GM04504 (cell line): Measurements from ENCODE around the gene SH3PXD2B.
"Not testable (repeated sequence)": the region's sequence is repeated elsewhere in the genome, so short reads cannot be mapped to it uniquely, and the experiment has no call there.

Source experiments
- DNase-seq: peaks from one replicate; pipeline ENCODE4 v3.0.0-alpha.2; 2012; ENCODE audit warnings: low read depth

The SH3PXD2B gene

DNA sequence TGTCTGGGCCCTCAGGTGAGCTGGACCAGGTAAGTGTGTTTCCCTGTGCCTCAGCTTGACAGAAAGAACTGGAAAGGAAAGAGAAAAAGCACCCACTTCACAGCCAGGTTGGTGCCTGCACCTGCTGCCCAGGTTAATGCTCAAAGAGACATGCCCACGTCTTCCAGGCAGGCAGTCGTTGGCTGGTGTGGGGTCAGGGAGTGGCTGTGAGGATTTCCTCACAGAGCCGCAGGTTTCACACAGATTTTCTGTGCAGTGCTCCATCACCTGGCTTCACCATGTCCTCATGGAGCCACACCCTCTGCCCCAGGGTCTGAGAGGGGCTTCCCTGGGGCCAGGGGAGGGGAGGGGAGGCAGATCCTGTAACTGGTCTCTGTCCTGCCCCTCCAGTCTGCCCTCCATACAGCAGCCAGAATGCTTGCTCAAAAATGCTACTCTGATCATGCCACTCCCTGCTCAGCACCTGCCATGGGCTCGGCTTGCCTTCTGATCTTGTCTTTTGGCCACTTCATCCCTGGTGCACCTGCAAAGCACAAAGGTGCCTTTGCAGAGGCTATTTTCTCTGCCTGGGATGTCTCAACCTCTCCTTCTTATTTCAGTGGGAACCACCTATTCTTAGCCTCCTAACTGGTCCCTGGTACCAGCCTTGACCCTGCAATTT, 88.2 kb downstream of the SH3PXD2B start:
- no peak for DNase-seq

DNA sequence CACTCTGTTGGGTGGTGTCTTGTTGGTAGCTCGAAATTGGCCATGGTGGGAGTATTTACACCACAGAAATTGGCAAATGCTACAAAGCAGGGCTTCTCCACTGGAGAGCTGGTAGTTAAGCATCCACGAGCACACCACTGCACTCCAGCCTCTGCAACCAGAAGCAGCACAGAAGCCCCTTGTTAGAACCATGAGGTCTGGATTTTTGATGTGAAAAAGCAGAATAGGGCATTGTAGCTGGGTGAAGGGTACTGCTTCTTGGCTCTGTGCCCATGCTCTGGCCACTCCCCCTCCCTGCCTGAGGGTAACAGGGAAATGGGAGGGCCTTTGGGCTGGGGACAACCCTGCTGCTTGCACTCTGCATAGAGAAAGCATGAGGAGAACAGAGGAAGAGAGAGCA, 89.6 kb downstream of the SH3PXD2B start:
- no peak for DNase-seq

DNA sequence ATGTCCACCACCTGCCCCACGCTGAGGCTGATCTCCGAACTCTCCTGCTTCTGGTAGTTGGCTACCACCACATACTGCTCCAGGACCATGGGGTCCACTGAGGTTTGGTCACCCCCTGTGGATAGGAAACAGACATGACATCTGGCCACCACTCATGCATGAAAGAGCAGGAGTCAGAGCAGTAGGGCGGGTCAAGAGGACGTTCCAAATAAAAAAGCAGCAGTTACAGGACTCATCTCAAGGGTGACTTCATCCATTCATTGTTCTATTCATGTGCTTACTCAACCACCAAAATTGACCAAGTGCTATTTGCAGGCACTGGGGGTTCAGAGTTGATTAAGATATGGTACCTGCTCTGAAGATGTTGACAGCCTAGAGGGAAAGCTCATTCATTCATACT, 91.6 kb downstream of the SH3PXD2B start:
- no peak for DNase-seq

DNA sequence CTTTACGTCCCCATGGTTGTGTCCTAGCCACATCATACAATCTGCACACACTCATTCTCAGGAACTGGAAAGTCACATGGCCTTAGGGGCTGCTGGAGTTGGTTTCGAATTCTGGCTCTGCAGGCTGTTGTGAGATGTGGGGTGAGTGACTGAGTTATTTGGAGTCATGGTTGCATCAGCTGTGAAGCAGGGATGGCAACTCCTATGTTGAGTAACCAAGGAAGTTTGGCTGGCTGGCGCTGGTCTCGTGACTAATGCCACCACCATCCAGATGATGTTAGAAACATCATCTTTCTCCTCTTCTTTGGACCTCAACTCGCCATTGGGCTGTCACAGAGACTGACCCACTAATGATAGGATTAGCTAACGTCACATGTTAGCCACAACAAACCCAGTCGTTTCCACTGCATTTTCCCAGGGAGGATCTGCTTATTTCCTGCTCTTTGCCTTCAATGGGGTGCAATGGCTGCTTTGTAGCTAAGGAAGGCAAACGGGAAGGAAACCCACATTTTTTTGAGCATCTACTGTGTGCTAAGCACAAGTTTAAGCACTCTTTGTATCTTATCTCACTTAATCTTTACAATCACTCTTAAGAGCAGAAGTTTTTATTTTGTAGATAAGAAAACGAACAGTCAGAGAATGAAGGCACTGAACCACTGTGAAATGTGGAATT, 92.6 kb downstream of the SH3PXD2B start:
- DNase-seq, result peak; percentile 99

DNA sequence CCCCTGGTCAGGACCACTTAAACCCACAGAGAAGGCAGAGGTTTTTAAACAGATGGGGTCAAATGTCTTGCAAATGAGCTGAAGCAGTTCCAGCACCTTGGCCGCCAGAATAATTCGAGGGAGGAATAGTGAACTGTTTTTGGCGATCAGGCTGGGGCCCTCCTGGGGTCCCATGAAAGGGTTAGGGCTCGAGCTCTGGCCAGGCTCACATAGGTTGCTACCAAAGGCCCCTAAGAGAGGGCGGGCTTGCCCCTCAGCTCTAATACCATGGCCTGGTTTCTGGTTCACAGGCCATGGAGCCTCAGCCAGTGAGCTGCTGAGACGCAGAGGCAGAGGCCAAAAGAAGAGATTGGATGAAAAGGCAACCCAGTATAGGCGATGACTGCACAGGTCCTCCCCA, 96.0 kb downstream of the SH3PXD2B start:
- no peak for DNase-seq

DNA sequence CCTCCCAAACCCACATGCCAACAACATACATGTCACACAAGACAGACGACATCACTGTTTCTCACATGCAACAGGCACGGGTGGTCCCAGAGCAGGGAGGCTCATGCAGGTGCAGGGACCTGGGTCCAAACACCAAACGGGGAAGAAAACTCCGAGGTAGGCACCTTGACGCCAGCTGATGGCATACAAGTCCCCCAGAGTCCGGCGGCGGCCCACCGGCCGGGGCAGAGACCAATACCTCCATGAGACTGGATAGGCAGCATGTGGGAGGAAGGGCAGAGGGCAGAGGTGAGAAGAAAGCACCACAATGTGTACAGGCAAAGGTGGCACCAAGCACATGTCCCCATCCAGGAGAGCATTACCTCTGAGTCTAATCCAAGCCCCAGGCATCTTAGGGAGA, 97.8 kb downstream of the SH3PXD2B start:
- DNase-seq, result no peak

DNA sequence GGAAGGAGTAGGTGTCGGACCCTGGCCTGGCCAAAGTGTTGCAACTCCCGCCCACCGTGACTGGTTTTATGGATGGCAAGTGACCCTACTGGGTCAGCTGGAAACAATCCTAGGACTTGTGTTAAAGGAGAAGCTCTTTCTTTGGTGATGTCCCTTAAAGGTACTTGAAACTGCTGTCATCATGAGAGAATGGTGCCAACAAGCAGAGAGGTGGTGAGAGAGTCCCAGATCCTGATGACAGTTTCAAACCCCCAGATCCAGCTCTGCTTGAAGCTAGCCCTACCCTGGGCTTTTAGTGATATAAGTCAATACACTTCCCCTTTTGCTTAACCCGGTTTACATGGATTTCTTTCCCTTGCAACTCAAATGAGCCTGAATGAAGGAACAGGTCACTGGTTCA, 98.3 kb downstream of the SH3PXD2B start:
- no peak for DNase-seq

DNA sequence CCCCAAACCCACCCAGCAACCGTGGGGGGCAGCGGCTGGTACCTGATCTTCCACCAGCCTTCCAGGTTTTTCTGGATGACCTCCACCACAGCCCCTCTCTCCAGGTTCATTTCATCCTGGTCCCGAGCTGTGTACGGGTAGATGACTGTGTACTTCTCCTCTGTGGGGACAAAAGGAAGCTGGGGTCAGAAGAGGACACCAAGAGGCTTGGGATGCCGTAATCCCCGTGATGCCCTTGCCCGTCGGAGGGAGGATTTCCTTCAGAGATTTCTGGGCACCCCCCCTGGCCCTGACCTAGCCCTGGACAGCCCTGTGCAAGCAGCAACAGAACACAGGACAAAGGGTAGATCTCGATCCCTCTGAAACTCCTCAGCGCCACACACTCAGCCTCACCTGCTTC, 100.5 kb downstream of the SH3PXD2B start:
- DNase-seq, result no peak

DNA sequence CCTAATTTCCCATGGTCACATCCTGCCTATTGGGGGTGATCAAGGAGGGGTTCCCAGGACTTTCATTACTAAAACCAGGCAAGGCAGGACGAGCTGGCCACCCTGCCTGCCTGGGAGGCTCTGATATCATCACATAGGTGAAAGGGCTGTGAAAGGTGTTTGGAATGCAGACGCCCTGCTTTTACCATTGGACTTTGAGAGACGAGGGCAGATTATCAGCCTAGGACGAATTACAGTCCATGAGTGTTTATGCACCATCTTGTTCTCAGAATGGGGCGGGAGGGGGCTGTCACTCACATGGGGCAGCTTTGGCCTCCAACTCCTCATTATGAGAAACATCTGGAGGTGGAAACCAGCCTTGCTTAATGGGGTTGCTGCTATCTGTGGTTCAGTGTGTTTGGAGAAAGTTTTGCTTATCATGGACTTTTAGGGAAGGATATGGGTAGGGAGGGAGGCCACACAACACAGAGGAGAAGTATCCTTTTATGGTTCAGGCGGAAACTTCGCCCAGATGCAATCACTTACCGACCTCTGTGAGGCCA, 101.0 kb downstream of the SH3PXD2B start:
- DNase-seq, result no peak

DNA sequence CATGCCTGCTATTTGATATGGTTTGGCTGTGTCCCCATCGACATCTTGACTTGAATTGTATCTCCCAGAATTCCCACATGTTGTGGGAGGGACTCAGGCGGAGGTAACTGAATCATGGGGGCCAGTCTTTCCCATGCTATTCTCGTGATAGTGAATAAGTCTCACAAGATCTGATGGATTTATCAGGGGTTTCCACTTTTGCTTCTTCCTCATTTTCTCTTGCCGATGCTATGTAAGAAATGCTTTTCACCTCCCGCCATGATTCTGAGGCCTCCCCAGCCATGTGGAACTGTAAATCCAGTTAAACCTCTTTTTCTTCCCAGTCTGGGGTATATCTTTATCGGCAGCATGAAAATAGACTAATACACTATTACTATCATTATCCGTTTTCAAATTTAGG, 101.8 kb downstream of the SH3PXD2B start:
- not testable (repeated sequence) for DNase-seq

DNA sequence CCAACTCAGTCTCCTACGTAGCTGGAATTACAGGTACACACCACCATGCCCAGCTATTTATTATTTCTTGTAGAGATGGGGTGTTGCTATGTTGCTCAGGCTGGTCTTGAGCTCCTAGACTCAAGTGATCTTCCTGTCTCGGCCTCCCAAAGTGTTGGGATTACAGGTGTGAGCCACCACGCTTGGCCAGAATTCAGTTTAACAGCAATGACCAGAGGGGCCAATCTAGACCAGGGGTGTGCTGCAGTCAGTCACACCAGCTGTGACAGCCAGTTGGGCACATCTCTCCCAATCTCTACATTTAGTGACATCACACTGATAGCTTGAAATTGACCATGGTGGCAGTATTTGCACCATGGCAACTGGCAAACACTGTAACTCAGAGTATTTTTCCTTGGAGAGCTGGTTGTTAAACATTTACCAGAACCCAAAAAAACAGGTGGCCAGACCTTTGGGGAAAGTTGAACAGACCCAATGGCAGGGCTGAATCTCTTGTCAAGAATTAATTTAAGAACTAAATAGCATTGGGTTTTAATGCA, 103.0 kb downstream of the SH3PXD2B start:
- DNase-seq, result no peak

DNA sequence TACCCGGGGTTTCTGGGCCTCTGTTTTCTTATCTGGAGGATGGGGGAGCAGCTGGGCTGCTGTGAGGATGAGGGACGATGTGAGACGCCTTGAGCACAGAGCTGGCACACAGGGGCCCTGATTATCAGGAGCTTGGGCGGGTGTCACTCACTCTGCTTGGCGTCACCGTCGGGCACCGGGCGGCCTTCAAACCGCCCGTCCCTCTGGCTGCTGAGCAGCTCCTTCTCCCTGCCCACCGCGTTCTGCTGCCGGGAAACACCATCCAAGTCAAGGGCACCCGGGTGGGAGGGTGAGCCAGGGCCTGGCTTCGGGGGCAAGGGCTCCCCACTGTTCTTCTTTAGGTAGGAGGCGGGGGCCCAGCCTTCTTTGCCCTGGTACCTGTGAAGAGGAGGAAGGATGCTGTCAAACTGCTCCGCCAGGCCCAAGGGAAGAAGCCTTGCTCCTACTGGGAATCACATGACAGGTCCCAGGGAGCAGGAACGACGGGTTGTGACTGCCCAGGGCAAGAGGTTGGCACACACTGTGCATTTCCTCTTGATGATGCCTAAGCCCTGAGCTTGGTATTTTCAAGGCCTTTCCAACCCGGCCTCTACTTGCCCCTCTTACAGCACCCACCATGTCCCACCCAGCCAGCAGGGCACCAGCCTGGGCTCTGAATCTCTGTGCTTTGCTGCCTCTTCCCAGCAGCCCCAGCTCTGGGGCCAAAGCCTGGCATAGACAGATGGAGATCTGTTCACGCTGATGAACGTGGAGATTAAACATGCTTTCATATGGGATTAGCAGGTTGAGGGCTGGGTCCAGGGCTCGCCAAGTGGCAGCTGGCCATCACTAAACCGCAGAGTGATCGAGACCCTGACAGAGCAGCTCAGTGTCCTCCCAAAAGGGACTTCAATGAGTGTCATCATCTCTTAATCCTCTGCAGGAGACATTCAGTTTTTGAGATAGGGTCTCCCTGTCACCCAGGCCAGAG, 103.8 kb downstream of the SH3PXD2B start:
- DNase-seq, result no peak

DNA sequence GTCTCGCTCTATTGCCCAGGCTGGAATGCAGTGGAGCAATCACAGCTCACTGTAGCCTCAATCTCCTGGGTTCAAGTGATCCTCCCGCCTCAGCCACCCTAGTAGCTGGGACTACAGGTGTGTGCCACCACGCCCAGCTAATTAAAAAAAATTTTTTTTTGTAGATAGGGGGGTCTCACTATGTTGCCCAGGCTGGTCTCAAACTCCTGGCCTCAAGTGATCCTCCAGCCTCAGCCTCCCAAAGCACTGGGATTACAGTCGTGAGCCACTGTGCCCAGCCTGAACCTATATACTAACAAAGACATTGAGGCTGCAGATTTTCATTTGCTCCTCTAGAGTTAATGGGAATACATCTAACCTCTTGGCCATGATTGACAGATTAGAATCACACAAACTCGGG, 105.6 kb downstream of the SH3PXD2B start:
- not testable (repeated sequence) for DNase-seq

DNA sequence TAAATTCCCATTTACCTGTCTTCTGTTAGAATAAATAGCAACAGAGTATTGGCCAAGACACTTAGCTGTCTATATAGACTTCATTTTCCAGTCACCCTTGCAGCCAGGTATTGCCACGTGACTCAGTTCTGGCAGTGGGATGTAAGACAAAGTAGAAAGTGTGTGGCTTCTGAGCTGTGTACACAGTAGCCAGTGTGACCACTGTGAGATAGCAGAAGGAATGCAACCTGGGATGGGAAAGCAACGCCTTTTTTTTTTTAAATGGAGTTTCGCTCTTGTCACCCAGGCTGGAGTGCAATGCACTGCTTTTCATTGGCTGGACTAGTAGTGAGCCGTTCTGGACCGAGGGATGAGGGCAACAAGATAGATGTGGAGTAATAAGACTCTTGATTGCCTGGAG, 106.2 kb downstream of the SH3PXD2B start:
- DNase-seq, result no peak

DNA sequence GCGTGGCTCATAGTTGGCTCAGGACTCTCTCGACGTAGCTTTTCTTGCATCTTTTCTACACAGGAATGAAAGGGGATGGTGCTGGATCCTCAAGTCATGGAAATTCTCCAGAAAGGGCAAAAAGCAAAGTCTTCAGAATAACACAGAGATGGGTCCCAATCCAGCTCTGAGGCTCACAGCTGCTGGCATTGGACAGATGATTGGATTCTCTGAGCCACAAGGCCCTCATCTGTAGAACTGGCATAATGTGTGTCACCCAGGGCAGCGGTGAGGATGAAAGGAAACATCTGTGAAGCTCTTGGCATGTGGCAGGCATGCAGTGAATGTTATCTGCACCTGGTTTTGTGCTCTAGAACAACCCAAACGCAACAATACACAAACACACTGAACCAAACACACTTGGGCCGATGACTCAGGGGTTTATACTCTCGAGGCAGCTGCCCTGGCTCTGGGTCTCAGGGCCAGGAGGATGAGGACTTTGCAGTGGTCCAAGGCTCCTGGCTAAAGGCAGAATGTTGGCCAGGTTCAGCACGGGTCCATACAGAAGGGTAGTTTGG, 106.8 kb downstream of the SH3PXD2B start:
- no peak for DNase-seq

DNA sequence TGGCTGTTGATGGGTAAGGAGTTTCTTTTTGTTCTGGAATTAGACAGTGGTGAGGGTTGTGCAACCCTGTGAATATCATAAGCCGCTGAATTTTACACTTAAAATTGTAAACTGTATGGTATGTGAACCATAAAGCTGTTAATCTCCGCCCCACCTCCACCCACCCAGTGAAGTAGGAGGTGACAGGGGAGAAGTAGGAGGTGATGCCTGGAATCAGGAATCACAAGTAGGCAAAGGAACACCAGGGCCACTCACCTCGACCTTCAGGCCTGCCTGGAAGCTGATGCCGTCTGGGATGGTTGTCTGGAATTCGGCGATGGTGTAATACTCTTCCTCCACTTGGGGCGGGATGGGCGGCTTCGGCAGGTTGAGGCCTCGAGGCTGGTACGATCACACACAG, 108.4 kb downstream of the SH3PXD2B start:
- DNase-seq, result no peak

DNA sequence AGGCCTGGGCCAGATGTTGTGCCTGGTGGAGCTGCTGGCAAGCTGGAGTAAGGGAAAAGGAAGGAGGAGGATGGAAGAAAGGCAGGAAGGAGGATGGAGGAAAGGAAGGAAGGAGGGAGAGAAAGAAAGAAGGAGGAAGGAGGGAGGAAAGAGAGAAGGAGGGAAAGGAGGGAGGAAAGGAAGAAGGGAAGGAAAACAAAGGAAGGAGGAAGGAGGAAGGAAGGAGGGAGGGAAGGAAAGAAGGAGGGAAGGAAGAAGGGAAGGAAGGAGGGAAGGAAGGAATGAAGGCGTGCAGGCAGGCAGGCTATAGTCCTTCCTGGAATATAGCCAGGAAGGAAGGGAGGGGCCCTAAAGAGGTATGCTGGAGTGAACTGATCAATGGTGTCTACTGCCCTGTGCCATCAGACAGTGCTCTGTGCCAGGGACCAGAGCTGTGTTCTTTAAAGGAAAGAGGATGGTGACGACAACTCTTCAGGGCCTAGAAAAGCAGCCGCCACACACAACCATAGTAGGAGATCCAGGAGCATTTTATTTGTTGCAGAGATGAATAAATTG, 109.4 kb downstream of the SH3PXD2B start:
- no peak for DNase-seq

DNA sequence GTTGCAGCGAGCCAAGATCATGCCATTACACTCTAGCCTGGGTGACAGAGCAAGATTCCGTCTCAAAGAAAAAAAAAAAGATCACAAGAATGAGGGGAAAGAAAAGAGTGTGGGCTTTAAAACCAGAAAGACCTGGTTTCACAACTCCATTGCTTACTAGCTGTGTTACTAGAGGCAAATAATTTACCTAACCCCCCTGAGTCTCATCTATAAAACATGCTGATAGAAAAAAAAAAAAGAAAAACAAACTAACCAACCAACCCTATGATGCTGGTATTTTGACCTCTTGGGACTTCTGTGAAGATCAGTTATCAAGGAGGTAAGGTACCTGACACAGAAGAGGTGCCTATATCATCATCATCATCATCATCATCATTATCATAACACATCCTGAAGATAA, 110.6 kb downstream of the SH3PXD2B start:
- no peak for DNase-seq

DNA sequence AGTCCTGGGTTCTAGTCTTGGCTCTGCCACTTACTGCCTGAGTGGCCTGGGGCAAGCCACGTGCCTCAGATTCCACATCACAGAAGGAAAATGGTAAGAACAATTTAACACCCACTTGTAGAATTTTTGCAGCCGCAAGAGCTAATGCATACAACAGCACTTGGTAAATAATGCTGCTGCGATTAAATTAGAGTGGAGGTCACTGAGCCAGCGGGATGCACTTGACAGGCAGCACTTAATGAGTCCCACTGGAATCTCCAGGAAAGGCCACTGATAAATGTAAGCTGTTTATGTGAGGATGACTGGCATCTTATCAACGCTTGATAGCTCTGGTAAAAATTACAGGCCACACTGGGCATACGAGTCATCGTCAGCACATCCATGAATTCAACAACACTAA, 111.4 kb downstream of the SH3PXD2B start:
- DNase-seq, result no peak

DNA sequence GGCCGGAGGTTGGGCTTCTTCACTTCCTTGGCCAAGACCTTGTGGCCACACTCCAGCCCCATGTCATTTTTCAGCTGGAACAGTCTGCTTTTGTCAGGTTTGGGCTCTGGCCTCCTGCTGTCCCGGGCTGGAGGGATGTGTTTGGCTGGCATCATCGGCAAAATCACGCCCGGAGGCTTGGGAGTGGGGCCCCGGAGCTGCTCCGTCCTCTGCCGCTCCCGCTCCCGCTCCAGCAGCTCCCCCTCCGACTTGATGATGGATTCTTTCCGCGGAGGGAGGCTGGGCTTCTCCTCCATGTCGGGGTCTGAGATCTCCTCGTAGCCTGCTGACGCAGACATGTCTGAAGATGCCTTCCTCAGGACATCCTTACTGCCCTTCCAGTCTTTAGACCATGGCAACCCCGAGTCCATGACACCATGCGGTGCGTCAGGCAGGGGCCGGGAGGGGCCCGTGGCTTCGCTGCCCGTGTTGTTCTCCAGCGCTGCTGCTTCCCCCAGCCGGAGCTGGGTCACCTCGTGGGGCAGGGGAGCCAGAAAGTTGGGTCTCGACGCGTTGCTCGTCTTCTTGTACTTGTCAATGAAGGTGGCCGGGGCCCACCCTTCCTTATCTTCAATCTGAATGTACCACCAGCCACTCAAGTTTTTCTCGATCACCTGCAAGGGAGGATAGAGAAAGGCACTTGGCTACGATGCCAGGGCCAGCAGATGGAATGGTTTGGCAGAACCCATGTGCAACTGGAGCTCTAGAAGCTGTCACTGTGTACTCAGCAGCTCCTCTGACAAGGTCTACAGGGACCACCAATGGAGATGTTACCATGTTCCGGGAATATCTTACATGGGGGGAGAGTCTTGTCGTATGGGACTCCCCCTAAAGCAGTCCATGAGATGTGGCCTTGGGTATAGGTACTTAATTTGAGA, 114.8 kb downstream of the SH3PXD2B start:
- DNase-seq, result no peak
